Endodermal cell (in vitro differentiated cells): ENCODE results near the gene SND1. TPM values are rescaled to one million over a fixed set of nuclear protein-coding genes. Genes with fewer than 3 reads are reported as not detected.

Experiments
- DNase-seq: peaks from one replicate; pipeline ENCODE4 v3.0.0-alpha.2; 2017
- H3K27ac ChIP-seq: 2 replicates; pipeline ENCODE4 v1.5.1; 2013; ENCODE audit warnings: mild to moderate bottlenecking, low read depth, low read length, moderate library complexity
- H3K27me3 ChIP-seq: 2 replicates; pipeline ENCODE4 v1.6.1; 2013; ENCODE audit warnings: mild to moderate bottlenecking, low read length, moderate library complexity; ENCODE audit not compliant: insufficient read depth, control insufficient read depth, poor library complexity, severe bottlenecking
- H3K36me3 ChIP-seq: 2 replicates; pipeline ENCODE4 v1.7.0; 2013; ENCODE audit warnings: mild to moderate bottlenecking, low read length, moderate library complexity; ENCODE audit not compliant: control insufficient read depth, insufficient read depth
- H3K4me1 ChIP-seq: one replicate; pipeline ENCODE4 v1.7.0; 2013; ENCODE audit warnings: low read length; ENCODE audit not compliant: control insufficient read depth, insufficient read depth
- H3K4me3 ChIP-seq: 2 replicates; pipeline ENCODE4 v1.5.1; 2013; ENCODE audit warnings: mild to moderate bottlenecking, low read length, moderate library complexity
- H3K9ac ChIP-seq: 2 replicates; pipeline ENCODE4 v1.6.1; 2013; ENCODE audit warnings: mild to moderate bottlenecking, low read length, moderate library complexity; ENCODE audit not compliant: poor library complexity, severe bottlenecking; ENCODE audit errors: extremely low read depth
- H3K9me3 ChIP-seq: 2 replicates; pipeline ENCODE4 v1.6.1; 2013; ENCODE audit warnings: mild to moderate bottlenecking, low read length, moderate library complexity; ENCODE audit not compliant: control insufficient read depth
- H3K27ac Mint-ChIP-seq: 2 replicates; pipeline ENCODE4 v1.8.0; 2020; ENCODE audit warnings: mixed read lengths
- H3K27me3 Mint-ChIP-seq: 2 replicates; pipeline ENCODE4 v1.8.0; 2021; ENCODE audit warnings: mild to moderate bottlenecking, mixed read lengths; ENCODE audit not compliant: insufficient read depth
- H3K36me3 Mint-ChIP-seq: 2 replicates; pipeline ENCODE4 v1.8.0; 2020; ENCODE audit warnings: low read depth, mixed read lengths
- H3K4me1 Mint-ChIP-seq: 2 replicates; pipeline ENCODE4 v1.8.0; 2020; ENCODE audit warnings: mixed read lengths
- H3K4me3 Mint-ChIP-seq: 2 replicates; pipeline ENCODE4 v1.8.0; 2020; ENCODE audit warnings: mild to moderate bottlenecking, moderate library complexity, mixed read lengths
- H3K9me3 Mint-ChIP-seq: 2 replicates; pipeline ENCODE4 v1.8.0; 2020; ENCODE audit warnings: mild to moderate bottlenecking, mixed read lengths
- CTCF ChIP-seq: fragments of 200-600 bp; sonication (generic); conservative IDR thresholded peaks from 2 replicates; pipeline ENCODE4 v1.5.0; 2021; ENCODE audit warnings: antibody characterized with exemption, mild to moderate bottlenecking
- WGBS, 2 experiments: methylation state at CpG; one replicate each; pipeline versions ENCODE4 v1.1.5 to v1.1.7; 2013; ENCODE audit warnings: missing lambda C conversion rate in 2 of 2, mixed read lengths in 1 of 2; ENCODE audit not compliant: insufficient coverage in 1 of 2, insufficient read length in 1 of 2; 5-methylcytosine and 5-hydroxymethylcytosine counted together
- total RNA-seq, 2 donors: library from RNA; stranded (reverse); fragmentation: NEBNext Ultra II Directional in 1 of 2; extraction: Animal tissue kit (Norgen Biotek cat#: 25700) in 1 of 2; gene quantifications; 2 replicates in 1 of 2; 3 replicates in 1 of 2; pipeline ENCODE4 v1.2.1, GENCODE V29; 2021

SND1 gene
- total RNA-seq, 2 donors from 2014 or later = 240 to 267 TPM

- Mint-ChIP-seq H3K27me3 (no peaks in the 10 kb centered on the region), H3K27ac (no peak overlapping the region), H3K4me3 (no peak overlapping the region), H3K9me3 (no peaks in the 10 kb centered on the region), H3K4me1 (no peaks in the 10 kb centered on the region), H3K36me3 (peaks cover 41% of the 10 kb centered on the region)
- WGBS, 2 experiments = 83 to 94% methylated on average over 7 to 11 of the region's 11 CpGs
- no peaks in the 10 kb centered on the region for H3K9me3 ChIP-seq
- no peaks in the 10 kb centered on the region for H3K27me3 ChIP-seq
- TF ChIP-seq CTCF = no peak
- H3K4me1 ChIP-seq = no peaks in the 10 kb centered on the region
- H3K36me3 ChIP-seq = peaks cover 76% of the 10 kb centered on the region
- no peak for DNase-seq
- no peak overlapping the region for H3K27ac ChIP-seq
- H3K9ac ChIP-seq = no peak overlapping the region
- no peak overlapping the region for H3K4me3 ChIP-seq
These were observed 429.4 kb downstream of the SND1 start for GRCh38 chr7:128081351-128081750.

GRCh38 chr7:128081808-128082207, 429.8 kb downstream of the SND1 start:
- H3K9me3 ChIP-seq = no peaks in the 10 kb centered on the region
- peaks cover 76% of the 10 kb centered on the region for H3K36me3 ChIP-seq
- 83 to 94% methylated on average over 6 to 8 of the region's 8 CpGs for WGBS, 2 experiments
- Mint-ChIP-seq H3K9me3 (no peaks in the 10 kb centered on the region), H3K27me3 (no peaks in the 10 kb centered on the region), H3K36me3 (peaks cover 42% of the 10 kb centered on the region), H3K4me1 (no peaks in the 10 kb centered on the region), H3K4me3 (no peak overlapping the region), H3K27ac (no peak overlapping the region)
- no peaks in the 10 kb centered on the region for H3K4me1 ChIP-seq
- H3K27ac ChIP-seq = no peak overlapping the region
- no peak for TF ChIP-seq CTCF
- no peaks in the 10 kb centered on the region for H3K27me3 ChIP-seq
- H3K4me3 ChIP-seq = no peak overlapping the region
- DNase-seq = no peak
- no peak overlapping the region for H3K9ac ChIP-seq

- H3K4me3 Mint-ChIP-seq = no peak overlapping the region
- no peaks in the 10 kb centered on the region for H3K27me3 Mint-ChIP-seq
- Histone ChIP-seq H3K4me3 (no peak overlapping the region), H3K27ac (peak overlapping the region; percentile 41), H3K36me3 (peaks cover 79% of the 10 kb centered on the region), H3K9me3 (no peaks in the 10 kb centered on the region), H3K27me3 (no peaks in the 10 kb centered on the region), H3K9ac (no peak overlapping the region), H3K4me1 (no peaks in the 10 kb centered on the region)
- DNase-seq = no peak
- peaks cover 48% of the 10 kb centered on the region for H3K36me3 Mint-ChIP-seq
- H3K27ac Mint-ChIP-seq = peak overlapping the region; percentile 35
- H3K9me3 Mint-ChIP-seq = no peaks in the 10 kb centered on the region
- WGBS, 2 experiments = 79 to 92% methylated on average over 3 to 8 of the region's 8 CpGs
- TF ChIP-seq CTCF = no peak
- H3K4me1 Mint-ChIP-seq = no peaks in the 10 kb centered on the region
These were observed 430.4 kb downstream of the SND1 start for GRCh38 chr7:128082431-128082830.
